Lung microvascular endothelial cell (primary cell): ENCODE results near the gene NUP50. TPM values are rescaled to one million over a fixed set of nuclear protein-coding genes. Genes with fewer than 3 reads are reported as not detected.

ENCODE experiments used
- DNase-seq, 2 donors: peaks; one replicate each; pipeline versions ENCODE4 v3.0.0 to v3.0.0-alpha.2; 2010; ENCODE audit warnings: low read depth in 2 of 2
- total RNA-seq: library from RNA; depleted of rRNA; stranded (reverse); fragments of >200 nt; gene quantifications from 2 replicates; pipeline ENCODE4 v1.2.1, GENCODE V29; 2014

NUP50 gene, protein sequence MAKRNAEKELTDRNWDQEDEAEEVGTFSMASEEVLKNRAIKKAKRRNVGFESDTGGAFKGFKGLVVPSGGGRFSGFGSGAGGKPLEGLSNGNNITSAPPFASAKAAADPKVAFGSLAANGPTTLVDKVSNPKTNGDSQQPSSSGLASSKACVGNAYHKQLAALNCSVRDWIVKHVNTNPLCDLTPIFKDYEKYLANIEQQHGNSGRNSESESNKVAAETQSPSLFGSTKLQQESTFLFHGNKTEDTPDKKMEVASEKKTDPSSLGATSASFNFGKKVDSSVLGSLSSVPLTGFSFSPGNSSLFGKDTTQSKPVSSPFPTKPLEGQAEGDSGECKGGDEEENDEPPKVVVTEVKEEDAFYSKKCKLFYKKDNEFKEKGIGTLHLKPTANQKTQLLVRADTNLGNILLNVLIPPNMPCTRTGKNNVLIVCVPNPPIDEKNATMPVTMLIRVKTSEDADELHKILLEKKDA
- 35.1 and 41.5 TPM in 2 replicates for total RNA-seq

DNA sequence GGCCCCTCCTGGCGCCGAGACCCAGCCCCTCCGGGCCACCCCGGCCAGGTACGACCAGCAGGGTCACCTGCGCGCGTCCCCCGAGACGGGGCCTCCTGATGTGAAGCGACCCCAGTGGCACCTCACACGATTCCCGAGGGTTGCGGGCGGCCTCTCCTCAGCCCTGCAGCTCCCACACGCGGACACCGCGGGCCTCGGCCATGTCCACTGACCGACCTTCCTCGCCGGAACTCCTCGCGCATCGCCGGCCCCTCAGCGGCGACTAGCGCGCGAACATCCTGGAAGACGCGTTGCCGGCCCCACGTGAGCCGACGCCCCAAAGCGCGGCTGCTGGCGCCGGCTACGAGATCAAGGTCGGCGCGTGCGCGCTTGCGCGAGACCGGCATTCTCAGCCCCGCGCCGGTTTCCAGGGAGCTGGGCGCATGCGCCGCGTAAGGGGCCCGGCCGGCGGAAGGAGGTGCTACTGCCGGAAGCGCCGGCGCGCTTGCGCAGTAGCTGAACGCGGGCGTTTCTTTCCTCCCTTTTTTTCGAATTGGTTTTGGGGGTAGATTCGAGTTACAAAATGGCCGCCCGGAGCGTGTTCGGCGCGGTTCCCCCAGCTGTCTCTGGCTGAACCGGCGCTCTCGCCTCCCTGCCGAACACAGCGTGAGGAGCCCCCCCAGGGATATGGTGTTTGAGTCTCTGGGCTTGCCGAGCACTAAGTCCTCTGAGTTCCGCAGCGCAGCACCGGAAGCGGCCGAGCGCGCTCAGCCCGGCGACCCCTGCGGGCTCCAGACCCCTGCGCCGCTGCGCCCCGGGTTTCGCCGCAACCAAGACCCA, at the start of gene NUP50:
NUP50 (plus strand) TSS at position 475 of the 819 bp plus-strand sequence. CDS start 4,253 bp downstream, outside the sequence.
- peak; percentile 98 for DNase-seq

DNA sequence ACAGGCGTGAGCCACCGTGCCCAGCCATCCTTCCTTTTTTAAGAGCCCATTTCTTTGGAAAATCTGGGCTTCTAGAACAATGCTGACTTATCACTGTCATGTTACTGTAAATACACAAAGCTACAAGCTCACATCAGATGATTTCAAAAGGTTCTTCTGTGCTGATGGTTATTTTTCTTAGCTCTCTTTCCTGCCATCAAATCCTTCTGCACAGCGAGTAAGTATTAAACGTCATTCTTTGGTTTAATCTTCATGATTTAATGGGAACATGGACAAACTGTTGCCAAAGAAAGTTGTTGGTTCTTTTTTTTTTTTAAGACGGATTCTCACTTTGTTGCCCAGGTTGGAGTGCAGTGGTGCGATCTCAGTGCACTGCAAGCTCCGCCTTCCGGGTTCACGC, 43.3 kb upstream of the NUP50 start:
- no peak for DNase-seq

DNA sequence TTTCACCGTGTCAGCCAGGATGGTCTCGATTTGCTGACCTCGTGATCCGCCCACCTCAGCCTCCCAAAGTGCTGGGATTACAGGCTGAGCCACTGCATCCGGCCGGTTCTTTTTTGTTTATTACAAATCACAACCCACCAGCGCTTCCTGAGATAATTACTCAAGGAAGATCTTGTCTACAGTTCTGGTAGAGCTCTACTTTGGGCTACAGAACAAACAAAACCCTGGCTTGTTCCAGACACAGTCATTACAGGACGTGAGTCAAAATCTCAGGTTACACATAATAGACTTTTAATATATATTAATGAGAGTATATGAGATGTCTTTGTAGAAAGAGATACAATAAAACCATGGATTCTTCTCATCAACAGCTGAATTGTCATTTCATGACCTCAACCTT, 42.8 kb upstream of the NUP50 start:
- DNase-seq: peak in 1 of 2 donors; percentile 53

DNA sequence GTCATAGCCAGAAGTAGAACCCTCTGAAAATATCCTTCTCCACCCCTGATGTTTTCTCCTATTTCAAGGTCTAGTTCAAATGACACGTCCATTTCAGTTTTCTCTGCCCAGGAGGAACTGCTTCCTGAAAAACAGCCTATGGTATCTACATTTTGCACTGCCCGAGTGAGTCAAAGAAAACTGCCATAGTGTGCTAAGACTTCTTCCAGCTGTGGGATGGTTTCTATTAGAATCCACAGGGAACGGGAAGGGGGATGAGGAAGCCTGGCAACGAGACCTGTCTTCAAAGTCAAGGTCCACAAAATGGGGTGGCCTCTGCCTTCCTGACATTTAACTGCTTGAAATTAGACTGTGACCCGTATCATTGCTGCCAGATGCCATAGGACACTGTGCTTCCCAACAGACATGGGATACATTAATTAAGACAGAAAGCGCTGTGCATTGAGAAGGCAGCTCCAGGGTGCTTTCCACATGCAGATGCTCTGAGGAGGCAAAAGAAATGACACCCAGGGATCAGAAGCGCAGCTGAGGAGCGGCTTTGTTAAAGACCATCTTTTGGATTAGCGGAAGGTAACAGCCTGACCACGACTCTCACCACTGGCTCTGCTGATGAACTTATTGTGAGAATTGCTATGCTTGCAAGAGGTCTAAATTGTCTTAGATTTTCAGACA, 39.4 kb upstream of the NUP50 start:
- DNase-seq: no peak

DNA sequence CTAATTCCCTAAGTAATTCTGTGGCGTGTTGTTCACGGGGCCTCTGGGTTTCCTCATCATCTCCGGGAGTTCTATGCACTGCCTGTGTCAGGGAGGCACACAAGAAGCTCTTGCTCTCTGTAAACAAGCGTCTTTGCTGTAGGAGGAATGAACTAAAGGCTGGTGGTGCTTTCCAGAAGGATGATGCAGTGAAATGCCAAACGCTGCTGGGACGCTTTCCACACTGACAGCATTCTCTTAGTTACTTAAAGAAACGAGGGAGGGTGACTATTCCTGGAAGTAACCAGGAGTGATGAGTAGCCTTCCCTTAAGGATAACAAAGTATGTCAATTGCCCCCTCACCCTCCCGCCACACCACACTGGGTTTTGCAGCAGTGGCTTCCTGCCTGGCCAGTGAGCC, 38.5 kb upstream of the NUP50 start:
- no peak for DNase-seq

DNA sequence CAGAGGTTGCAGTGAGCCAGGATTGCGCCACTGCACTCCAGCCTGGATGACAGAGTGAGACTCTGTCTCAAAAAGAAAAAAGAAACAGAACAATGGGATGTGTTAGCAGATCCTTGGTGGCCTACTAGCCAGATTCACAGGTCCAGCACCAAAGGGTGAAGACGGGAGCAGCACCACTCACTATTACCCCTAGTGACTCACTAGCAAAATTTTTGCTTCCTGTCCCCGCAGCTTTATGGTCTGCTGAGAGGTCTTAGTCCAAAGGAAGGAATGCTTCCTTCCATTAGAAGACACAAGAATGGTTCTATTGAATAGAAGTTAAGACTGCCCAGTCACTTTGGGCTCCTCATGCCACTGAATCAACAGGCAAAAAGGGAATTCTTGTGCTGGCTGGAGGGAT, 35.9 kb upstream of the NUP50 start:
- no peak for DNase-seq

DNA sequence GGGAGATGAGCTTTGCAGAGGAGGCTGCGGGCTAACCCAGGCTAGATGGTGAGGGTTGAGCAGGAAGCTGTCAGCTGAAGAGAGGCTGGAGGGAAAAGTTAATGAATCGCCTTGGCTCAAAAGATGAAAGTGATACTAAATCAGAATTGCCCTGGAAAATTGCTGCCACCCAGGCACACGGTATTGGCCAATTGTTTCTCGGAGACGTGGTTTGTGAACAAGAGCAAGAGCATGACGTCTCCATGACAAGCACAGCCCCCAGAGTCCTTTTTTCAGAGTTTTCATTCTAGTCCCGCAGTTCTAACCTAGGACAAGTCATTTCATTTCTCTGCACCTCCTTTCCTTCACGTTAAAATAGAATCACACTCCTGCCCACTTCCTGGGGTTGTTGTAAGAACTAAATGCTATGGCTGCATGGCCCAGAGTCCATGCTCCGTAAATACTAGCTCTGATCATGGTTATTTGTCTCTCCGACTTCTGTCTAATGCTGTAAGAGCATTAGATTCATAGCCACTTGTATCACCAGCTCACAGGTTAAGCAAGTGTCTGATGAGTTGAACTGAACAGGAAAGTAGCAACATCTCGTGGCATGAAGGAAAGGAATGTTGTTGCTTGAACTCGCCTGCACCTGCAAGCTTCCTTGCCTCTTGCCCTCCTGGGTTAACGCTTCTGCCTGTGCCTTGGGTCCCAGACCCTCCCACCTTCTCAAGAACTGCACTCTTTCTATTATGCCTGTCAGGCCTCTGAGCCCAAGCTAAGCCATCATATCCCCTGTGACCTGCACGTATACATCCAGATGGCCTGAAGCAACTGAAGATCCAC, 33.8 kb upstream of the NUP50 start:
- no peak for DNase-seq

DNA sequence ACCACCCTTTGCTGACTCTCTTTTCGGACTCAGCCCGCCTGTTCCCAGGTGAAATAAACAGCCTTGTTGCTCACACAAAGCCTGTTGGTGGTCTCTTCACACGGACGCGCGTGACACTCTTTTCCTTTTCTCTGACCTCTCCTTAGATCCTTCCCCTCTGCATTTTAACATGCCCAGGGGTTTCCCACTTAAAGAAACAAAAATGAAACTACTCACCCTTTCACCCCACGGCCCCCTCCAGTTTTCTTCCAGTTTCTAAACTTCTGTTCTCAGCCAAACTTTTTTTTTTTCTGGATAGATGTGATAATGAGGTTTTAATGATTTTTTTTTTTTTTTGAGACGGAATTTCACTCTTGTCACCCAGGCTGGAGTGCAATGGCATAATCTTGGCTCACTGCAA, 32.8 kb upstream of the NUP50 start:
- DNase-seq: no peak

DNA sequence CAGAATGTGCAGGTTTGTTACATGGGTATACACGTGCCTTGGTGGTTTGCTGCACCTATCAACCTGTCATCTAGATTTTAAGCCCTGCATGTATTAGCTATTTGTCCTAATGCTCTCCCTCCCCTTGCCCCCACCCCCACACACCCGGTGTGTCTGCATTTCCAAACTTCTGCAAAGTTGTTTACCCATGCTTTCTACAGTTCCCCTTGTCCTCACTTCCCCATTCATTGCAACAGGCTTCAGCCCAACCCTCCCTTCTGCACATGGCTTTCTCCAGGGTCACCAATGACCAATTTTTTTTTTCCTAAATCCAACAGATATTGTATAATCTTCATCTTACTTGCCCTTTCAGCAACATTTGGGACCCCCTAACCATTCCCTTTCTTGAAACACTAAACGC, 32.0 kb upstream of the NUP50 start:
- DNase-seq: no peak

DNA sequence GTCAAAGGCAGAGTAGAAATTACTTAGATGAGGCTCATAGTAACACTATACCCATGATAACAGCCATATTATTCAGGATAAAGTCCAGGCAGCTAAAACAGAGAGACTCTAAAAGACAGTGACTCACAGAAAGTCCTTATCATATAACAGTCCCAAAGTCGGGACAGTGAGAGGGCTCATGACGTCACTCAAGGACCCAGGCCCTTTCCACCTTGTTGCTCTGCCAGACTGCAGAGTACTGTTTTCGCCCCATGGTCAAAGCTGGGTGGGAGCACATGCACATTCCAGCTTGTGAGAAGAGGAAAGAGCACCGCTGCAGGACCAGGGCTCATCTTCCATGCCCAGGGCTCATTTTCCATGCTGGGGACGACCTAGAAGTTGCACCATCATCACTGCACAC, 29.4 kb upstream of the NUP50 start:
- no peak for DNase-seq

DNA sequence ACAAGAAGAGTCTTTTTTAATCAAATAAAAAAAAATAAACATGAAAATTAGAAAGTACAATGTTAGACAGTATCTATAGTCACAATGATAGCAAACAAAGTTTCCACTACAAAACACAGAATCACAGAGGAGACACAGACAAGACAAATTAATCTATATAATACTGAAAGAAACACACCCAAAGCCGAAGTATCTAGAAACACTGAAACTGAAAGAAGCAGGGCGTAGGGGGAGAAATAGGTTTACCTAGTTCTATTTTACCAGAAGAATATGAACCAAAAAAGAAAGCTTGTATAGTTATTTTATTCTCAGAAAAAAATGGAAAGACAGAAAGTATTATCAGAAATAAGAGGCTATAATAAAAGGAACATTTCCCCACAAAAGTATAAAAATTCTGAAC, 27.1 kb upstream of the NUP50 start:
- no peak for DNase-seq

DNA sequence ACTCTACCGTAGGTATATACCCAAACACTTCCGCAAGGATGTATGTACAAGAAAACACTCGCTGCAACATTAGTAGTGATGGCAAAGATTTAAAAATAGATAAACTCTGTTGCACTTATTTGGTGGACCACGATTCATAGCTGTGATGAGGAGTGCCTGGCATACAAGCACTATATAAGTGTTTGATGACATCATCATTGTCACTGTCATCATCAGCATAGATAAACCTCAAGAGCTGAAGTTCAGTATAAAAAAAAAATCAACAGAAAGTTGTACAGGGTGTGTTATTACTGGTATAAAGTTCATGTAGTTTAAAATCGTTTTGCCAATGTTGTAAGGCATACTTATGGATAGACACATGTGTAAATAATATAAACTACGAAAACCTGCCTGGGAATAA, 24.0 kb upstream of the NUP50 start:
- DNase-seq: no peak

DNA sequence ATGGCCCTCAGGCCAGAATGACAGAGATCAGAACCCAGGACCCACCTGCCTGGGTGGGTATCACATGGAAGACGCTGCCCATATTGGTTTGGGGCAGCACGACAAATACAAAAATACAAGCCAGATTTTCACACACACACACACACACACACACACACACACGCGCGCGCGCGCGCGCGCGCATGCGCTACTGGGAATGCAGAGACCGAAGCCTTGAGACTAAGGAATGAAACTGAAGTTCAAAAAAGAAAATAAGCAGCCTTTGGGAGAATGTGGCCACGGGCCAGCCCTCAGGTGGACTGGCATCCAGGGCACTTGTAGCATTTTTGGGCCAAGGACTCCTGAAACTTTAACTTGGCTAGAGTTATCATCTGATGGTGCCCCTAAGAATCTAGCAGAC, 21.3 kb upstream of the NUP50 start:
- no peak for DNase-seq

DNA sequence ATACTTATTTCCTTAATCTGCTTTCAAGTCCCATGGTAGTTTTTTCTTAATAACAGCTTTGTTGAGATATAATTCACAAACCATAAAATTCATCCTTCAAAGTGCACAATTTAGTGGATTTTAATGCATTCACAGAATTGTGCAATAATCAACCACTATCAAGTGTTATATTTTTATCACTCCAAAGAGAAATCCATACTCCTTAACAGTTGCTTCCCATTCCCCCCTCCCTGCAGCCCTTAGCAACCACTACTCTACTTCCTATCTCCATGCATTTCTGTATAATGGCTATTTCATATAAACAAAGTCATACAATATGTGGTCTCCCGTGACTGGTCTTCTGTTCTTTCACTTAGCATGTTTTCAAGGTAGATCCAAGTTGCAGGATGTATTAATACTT, 18.8 kb upstream of the NUP50 start:
- no peak for DNase-seq

DNA sequence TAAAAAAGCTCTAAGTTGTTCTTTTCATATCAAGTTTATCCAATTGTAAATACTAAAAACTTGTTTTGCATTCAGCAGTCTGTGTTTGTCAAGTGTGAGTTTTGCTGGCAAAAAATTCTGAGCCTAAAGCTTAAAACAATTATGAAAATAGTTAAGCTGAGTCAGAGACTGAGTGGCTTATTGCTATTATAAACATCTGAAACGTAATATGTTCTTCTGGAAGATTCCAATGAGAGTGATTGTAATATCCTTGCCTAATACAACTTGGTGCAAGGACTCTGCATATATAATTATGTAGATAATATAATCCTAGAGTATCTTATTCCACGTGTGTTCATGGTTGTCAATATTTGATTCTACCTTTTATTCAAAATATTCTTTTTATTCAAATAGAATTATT, 14.1 kb upstream of the NUP50 start:
- DNase-seq: no peak

DNA sequence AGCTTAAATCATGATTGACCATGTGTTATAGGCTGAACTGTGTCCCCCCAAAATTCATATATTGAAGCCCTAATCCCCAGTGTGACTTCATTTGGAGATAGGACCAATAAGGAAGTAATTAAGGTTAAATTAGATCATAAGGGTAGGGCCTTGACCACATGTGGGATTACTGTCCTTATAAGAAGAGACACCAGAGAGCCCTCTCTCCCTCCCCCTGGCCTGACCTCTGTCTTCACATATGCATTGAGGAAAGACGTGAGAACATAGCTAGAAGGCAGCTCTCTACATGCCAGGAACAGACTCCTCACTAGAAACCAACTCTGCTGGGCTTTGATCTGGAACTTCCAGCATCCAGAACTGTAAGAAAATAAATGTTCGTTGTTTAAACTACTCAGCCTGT, 13.6 kb upstream of the NUP50 start:
- DNase-seq: no peak

DNA sequence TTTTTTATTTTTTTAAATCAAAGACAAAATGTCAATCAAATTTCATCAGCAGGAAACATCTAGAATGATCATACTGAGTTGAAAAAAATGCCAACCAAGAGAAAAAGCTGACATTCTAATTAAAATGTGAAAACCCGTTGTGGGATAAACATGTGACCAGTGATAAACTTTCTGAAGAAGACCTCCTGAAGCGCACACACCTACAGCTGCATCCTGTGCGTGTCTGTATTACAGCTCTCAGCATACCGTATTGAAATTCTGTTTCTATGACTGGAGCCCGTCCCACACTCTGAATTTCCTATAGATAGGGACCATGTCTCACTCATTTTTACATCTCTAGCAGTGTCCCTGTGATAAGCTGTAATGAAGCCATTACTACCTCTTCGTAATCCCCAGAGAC, 12.2 kb upstream of the NUP50 start:
- DNase-seq: no peak

DNA sequence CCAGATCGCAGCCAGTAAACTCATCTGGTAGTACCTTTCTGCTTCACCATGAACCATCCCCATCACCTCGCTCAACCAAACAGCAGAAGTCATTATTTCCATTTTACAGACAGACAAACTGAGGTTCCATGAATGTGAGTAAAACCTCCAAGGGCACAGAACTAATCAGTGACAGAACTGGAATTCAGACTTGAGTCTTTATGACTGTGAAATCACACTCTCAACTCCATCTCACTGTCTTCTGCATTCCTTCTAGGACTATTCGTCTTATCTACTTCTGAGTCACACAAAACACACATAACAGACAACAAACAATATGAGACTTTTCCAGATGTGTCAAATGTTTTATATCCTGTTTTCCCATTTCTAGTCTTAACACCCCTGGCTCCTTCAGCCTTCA, 9.3 kb upstream of the NUP50 start:
- DNase-seq: peak in 1 of 2 donors; percentile 23

DNA sequence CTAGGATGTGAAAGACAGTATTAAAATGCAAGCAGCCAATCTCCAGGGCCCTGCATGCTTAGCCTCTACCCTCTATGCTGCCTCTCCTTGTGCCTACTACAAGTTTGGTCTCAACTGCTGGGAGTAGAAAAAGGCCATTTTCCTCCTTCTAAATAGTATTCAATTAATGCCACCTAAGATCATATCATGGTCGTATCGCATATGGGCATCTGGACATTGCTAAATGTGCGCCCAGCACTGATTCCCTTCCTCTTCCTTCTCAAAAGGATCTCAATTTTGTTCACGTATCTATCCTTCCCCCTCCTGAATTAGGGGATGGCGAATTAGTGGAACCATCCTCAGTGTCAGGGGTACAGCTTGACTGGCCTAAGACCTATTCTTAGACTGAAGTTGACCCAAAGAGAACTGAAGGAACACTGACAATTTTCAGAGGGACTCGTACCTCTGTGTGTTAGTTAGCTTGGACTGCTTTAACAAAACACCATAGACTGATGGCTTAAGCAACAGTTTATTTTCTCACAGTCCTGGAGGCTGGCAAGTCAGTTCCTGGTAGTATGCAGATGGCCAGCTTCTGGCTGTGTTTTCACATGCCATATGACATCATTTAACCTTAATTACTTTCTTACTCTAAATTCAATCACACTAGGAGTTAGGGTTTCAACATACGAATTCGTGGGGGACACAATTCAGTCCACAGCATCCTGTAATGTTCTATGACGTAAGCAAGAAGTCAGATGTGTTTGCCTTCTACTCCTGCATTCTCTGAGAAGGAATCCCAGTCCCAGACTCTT, 8.5 kb upstream of the NUP50 start:
- DNase-seq: no peak

DNA sequence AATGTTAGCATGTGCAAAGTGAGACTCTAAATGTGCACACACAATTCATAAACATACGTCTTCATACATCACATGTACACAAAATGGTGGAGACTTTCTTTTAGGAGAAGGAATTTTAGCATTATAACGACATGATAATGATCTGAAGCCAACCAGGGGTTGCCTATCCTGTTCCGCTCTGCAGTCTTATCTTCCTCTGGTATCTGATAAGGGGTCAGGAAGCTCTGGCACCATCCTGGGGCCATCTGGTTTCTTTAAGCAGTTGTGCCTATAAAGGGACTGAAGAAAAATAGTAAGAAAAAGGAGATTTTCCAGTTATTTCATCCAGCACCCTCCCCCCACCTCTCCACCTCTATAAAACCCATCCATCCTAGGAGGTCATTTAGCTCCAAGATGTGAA, 5.8 kb upstream of the NUP50 start:
- no peak for DNase-seq
